ENCODE results near the gene CIAO2A.
"Not testable (repeated sequence)": the region's sequence is repeated elsewhere in the genome, so short reads cannot be mapped to it uniquely, and the experiment has no call there.

The CIAO2A gene

GRCh38 chr15:64093627-64094417 is at the start of gene CIAO2A:
TSS of gene CIAO2A (minus strand) at chr15:64093838. CDS start at chr15:64093768, 70 bp downstream.
- peak; percentile 82 for DNase-seq (ENCODE audit: low read depth)

DNA sequence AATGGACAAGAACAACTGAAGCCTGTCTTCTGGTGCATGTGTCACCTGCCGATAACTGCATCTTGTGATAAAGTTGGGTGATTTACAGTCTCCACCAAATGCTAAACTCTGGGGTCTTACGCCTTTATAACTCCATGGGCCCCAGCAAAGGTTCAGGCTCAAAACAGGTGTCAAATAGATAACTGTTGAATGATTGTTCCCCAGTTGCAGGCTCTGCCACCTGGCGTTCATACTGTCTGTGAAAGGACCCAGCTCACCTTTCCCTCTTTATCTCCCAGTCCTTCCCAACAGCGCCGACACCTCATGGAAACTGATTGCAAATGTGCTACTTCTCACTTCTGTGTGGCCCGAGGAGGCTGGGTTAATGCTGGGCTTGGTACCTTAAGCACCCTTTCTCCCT is 49.6 kb upstream of the CIAO2A start:
- DNase-seq (ENCODE audit: low read depth) = no peak

- DNase-seq (ENCODE audit: low read depth) = no peak
These were observed 48.3 kb upstream of the CIAO2A start for GRCh38 chr15:64141798-64142512.

DNA sequence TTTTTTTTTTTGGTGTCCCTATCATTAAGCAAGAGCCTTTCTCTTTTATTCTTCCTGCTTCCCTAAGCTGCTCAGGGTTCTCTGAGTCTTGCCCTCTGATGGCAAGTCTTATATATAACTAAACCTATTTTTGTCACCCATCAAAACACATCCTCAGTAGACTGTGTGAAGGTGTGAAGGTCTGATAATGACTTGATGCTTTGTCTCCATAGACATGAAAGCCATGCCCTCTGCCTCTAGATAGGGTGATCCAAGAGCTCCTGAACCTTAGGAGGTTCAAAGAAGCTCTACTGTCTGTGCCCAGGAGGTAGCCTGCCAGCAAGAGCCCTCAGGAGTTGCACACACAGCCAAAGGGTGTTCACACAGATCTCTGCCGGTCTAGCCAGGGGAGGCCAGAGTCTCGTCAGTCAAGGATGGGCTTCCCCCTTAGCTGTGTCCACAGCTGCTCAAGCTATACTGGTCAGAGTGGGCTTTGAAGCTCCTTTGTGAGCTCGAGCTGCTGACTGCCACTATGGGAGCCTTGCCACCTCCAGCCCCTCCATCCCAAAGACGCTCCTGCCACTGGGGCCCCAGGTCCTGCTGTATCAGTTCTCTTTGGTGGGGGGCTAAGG is 44.8 kb upstream of the CIAO2A start:
- no peak for DNase-seq (ENCODE audit: low read depth)

DNA sequence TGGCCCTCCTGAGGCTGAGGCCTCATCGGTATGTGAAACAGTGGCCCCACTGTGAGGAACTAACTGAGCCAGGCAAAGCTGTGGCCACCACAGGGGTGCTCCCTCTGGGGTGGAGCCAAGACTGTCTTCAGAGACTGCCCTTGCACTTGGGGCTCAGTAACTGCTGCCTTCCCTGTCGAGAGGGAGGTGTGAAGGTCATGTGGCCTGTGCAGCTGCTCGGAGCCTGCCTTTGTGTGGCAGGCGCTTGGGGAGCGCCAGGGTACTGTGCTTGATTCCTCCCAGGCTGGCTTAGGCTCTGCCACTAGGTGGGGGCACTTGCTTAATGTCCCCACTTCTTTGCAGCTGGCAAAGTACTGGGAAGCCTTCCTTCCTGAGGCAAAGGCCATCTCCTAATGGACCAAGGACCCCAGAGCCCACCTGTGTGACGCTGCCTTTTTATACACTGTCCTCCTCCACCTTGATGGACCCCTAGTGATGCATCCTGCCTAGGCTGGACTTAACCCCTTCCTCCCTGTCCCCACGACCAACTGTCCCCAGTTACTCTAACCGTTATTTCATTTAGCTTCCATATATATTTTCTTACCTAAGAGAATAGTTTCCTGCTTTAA is 43.7 kb upstream of the CIAO2A start:
- no peak for DNase-seq (ENCODE audit: low read depth)

- no peak for DNase-seq (ENCODE audit: low read depth)
These were observed 42.7 kb upstream of the CIAO2A start for GRCh38 chr15:64136347-64136746.

DNA sequence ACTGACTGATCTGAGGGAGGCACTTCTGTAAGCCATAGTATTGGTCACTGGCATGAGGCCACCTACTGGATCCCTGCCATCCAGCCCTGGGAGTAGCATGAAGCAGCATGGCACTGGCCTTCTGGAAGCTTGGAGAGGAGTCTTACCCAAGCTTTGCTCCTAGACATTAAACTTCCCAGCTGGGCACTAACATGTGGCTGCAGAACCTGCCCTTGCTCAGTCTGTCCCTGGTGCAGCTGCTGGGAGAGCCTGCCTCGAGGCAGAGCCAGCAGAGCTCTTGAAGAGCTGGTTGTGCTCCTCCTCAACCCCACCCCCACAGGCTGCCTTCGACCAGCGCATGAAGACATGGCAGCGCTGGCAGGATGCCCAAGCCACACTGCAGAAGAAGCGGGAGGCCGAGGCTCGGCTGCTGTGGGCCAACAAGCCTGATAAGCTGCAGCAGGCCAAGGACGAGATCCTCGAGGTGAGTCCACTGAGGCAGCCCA is 40.7 kb upstream of the CIAO2A start:
- no peak for DNase-seq (ENCODE audit: low read depth)

- DNase-seq (ENCODE audit: low read depth) = no peak
These were observed 40.1 kb upstream of the CIAO2A start for GRCh38 chr15:64133623-64134344.

GRCh38 chr15:64132217-64132616 is 38.6 kb upstream of the CIAO2A start:
- DNase-seq (ENCODE audit: low read depth) = no peak

GRCh38 chr15:64131547-64131946 is 37.9 kb upstream of the CIAO2A start:
- DNase-seq (ENCODE audit: low read depth) = no peak

DNA sequence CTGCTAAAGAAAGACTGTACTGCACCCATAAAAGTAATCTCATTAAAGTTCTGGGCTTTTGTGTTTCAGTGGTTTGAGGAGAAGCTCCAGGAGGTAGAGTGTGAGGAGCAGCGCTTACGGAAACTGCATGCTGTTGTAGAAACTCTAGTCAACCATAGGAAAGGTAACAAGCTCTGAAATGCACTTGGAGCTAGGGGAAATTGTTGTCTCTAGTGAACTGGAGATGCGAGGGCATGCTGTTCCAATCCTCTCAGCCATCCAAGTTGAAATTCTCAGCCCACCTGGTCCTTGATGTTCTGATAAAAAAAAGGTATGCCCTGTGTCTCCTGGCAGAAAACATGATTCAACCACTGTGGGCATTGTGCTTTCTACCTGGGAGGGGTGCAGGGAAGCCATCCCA is 36.5 kb upstream of the CIAO2A start:
- no peak for DNase-seq (ENCODE audit: low read depth)

DNA sequence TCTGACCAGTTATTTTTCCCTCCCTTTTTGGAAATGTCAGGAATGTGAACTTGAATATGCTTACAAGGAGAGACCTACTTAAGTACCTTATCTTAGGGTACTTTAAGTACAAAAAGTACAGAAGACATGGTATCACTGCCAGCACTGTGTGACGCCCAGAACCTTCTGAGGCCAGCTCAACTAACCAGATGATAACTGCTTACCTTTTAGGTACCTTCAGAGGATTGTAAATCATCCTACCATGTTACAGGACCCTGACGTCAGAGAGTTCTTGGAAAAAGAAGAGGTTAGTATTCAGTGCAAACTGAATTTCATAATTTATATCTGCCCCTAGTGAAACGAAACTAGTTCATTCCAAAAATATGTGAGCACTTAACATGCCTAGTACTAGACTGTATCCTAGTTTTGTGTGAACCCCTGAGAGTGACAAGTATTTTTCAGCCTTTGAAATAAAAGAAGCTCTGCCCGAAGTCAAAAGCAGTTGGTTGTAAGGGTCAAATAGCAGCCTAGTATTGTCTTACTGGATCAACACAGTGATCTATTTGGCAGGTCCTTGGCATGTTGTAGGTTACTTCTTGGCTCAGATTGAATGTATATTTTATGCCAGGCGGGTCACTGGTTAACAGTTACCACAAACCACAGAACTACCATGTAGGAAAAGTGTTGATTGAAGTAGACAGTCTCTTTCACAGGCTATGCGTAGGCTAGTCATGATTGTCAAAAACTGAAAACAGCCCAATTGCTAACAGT is 34.1 kb upstream of the CIAO2A start:
- DNase-seq (ENCODE audit: low read depth) = no peak

DNA sequence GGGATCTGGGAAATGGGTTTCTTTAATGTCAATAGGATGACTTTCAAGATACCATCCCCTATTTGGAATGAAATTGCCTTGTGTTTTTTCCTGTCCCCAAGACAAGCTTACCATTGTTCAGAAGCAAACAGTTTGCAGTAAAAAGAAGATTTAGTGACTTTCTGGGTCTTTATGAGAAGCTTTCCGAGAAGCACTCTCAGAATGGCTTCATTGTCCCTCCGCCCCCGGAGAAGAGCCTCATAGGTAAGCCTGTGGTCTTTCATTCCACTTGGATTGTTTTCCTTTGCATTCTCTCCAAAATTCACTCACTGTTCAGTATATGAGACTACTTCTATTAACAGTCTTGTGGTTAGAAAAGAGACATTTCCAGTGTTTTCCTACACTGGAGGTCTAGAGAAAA is 32.3 kb upstream of the CIAO2A start:
- DNase-seq (ENCODE audit: low read depth) = no peak

GRCh38 chr15:64122936-64123351 is 29.3 kb upstream of the CIAO2A start:
- no peak for DNase-seq (ENCODE audit: low read depth)

GRCh38 chr15:64122444-64122843 is 28.8 kb upstream of the CIAO2A start:
- no peak for DNase-seq (ENCODE audit: low read depth)

DNA sequence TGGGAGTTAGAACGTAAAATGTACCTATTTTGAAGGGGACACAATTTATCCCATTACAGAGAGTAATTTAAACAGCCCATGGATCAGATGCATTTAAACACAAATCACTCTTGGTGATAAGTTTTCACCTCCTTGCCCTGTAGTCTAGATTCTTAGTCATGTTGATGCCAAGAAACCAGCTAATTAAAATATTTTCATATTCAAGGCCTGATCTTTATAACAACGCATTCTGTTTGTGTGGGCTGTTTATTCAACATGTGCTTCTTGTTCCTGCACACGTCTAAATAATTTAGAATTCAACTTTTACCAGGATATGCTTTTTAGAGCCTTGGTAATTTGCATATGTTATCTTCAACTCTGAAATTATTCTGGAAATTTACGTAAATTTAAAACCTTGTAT is 28.0 kb upstream of the CIAO2A start:
- no peak for DNase-seq (ENCODE audit: low read depth)

DNA sequence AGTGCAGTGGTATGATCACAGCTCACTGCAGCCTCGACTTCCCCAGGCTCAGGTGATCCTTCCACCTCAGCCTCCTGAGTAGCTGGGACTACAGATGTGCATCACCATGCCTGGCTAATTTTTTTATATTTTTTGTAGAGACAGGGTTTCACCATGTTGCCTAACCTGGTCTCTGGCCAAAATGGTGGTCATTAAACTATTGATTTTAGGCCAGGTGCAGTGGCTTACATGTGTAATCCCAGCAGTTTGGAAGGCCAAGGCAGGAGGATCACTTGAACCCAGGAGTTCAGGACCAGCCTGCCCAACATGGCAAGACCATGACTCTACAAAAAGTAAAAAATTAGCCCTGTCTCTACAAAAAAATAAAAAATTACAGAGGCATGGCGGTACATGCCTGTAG is 26.7 kb upstream of the CIAO2A start:
- DNase-seq (ENCODE audit: low read depth) = not testable (repeated sequence)

GRCh38 chr15:64117759-64118487 is 24.3 kb upstream of the CIAO2A start:
- no peak for DNase-seq (ENCODE audit: low read depth)

GRCh38 chr15:64112904-64113303 is 19.3 kb upstream of the CIAO2A start:
- no peak for DNase-seq (ENCODE audit: low read depth)

DNA sequence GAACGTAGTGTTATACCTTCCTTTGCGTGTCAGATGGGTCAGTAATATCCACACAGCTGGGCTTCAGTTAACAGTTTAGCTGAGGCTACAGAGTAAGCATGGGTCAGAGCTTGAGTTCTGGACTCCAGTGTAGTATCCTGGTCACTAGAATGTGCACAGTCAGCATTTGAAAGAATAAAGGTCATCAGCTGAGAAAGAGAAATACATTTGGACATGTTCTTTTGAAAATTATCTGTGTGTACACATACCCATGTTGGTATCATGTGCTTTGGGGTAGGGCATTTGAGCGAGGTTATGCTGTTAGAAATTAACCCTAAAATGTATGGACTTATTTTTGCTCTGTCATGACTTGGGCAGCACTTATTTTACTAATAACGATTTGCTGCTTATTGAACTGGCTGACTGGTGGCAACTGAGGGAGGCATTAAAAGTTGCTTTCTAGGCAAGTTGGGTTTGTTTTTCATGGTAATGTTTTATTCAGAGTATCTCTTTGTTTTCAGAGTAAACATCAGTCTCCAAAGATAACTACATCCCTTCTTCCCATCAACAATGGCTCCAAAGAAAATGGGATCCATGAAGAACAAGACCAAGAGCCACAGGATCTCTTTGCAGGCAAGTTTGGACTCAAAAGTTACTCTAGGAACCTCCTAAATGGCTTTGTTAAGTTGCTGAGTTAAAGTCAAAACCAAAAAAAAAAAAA is 18.6 kb upstream of the CIAO2A start:
- DNase-seq (ENCODE audit: low read depth) = no peak
